Left renal pelvis (tissue), 4 donors: Measurements from ENCODE around the gene GNAS. TPM values are rescaled to one million over a fixed set of nuclear protein-coding genes. Genes with fewer than 3 reads are reported as not detected.

Source experiments
- DNase-seq, 4 donors: peaks; one replicate each; pipeline ENCODE4 v3.0.0-alpha.2; 2013; ENCODE audit warnings: low read depth in 4 of 4, low spot score in 3 of 4
- polyA plus RNA-seq, 4 donors: library from polyadenylated mRNA; unstranded; fragments of 120-200 nt; gene quantifications; one replicate each; pipeline ENCODE4 v1.2.1, GENCODE V29; 2013; ENCODE audit not compliant: insufficient read length in 4 of 4

GNAS gene
- polyA plus RNA-seq, 4 donors, result 1,915 to 2,381 (median 2,089) TPM

DNA sequence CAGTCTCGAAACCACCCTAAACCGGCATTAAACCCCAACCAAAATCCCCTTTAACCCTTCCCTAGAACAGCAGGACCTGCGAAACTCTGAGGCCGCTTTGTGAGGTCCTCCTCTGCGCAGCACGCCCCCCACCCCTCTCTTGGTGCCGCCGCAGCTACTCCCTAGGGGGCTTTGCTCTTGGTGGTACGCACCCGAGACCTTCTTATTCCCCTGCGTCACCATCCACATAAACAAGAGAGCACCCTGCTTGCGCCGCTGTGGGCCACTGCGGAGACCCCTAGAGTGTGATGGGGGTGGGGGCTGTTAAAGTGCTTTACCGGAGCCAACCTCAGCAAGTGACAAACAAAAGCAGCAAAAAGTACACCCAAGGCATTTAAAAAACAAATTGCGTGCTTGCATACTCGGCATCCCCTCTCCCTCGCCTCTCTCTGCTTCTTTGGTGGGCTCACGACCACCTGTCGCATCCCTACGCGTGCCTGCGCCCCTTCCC, 502 bp upstream of the GNAS start:
- DNase-seq, result no peak

DNA sequence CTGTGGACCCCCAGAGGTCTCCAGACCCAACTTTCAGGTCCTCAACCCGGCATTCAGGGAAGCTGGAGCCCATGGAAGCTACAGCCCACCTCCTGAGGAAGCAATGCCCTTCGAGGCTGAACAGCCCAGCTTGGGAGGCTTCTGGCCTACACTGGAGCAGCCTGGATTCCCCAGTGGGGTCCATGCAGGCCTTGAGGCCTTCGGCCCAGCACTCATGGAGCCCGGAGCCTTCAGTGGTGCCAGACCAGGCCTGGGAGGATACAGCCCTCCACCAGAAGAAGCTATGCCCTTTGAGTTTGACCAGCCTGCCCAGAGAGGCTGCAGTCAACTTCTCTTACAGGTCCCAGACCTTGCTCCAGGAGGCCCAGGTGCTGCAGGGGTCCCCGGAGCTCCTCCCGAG, 950 bp downstream of the GNAS start:
- DNase-seq, result no peak

DNA sequence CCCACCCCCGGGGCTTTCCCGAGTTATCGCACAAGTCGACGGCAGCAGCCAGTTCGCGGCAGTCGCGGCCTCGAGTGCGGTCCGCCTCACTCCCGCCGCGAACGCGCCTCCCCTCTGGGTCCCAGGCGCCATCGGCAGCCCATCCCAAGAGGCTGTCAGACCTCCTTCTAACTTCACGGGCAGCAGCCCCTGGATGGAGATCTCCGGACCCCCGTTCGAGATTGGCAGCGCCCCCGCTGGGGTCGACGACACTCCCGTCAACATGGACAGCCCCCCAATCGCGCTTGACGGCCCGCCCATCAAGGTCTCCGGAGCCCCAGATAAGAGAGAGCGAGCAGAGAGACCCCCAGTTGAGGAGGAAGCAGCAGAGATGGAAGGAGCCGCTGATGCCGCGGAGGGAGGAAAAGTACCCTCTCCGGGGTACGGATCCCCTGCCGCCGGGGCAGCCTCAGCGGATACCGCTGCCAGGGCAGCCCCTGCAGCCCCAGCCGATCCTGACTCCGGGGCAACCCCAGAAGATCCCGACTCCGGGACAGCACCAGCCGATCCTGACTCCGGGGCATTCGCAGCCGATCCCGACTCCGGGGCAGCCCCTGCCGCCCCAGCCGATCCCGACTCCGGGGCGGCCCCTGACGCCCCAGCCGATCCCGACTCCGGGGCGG, 1.6 kb downstream of the GNAS start:
- DNase-seq, result no peak

DNA sequence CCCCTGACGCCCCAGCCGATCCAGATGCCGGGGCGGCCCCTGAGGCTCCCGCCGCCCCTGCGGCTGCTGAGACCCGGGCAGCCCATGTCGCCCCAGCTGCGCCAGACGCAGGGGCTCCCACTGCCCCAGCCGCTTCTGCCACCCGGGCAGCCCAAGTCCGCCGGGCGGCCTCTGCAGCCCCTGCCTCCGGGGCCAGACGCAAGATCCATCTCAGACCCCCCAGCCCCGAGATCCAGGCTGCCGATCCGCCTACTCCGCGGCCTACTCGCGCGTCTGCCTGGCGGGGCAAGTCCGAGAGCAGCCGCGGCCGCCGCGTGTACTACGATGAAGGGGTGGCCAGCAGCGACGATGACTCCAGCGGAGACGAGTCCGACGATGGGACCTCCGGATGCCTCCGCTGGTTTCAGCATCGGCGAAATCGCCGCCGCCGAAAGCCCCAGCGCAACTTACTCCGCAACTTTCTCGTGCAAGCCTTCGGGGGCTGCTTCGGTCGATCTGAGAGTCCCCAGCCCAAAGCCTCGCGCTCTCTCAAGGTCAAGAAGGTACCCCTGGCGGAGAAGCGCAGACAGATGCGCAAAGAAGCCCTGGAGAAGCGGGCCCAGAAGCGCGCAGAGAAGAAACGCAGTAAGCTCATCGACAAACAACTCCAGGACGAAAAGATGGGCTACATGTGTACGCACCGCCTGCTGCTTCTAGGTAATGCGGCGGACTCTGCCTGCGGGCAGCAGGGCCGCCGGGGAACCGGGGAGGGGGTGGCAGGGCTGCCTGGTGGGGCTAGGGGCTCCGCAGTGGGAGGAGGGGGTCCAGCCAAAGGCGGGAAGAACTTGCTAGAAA, 2.3 kb downstream of the GNAS start:
- DNase-seq, result no peak

DNA sequence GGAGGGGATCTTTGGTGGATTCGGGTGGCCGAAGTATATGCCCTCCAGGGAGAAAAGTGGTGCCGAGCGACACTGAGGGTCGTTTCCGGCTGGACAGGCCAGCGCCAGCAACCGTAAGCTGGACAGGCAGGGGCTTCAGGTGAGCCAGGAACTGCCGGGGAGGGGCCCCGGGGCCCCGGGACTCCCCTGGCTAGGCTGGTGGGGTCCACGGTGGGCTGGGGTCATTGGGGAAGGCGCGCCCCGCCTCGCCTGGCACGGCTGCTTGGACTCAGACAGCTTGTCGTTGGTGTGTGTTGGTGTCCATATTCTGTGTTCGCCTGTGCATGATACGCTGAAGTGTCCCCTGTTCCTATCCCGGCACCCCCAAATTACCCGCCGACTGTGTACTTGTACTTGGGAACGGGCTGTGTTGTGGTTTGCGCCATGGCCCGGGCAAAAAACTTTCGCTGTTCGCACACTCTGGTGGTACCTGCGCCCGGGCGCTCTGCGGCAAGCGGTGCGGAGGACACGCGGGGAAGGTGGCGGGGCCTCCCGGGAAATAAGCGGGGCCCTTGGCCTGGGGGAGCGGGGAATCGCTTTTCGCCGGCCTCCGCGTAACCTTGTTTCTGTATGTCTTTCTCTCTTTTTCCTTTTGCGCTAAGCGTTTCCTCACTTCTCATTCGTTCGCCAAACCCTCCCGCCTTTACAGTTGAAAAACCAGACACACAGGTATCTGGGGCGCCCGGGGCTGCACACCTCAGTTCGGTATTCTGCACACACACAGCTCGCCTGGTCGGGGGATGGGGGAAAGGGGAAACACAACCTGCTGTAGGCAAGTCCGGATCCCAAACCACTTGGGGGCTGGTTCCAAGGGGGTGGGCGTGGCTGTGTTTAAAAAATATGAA, 3.2 kb downstream of the GNAS start:
- DNase-seq, result no peak

DNA sequence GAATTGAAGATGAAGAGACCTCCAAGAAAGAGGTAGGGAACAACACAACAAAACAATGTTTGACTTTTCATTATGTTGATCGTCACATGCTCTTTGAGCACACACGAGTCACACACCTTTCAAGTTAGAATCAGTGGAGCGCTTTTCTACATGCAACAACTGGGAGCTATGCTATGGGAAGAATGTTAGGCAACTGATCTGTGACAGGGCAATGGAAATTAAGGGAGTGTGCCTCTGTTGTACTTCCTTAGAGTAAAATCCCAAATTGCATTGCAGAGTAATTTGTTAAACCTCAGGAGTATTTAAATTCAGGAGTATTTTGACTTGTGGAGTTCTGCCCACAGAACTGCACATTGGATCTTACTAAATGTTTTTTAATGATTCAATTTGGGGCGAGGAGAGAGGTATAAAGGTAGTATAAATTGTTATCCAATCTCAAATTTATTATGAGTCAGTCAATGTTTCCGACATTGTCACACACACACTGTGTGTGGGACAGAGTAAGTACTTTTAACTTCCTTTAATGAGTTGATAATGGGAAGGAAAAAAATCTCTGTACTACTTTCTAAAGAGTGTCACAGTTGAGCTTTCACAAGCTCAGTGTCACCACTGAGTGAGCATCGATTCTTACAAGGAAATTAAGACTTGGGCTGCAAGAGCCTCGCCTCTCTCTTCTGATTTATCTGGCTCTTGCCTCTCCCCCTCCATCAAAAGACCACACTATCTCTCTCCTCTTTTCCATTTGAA, 10.7 kb downstream of the GNAS start:
- DNase-seq, result no peak

DNA sequence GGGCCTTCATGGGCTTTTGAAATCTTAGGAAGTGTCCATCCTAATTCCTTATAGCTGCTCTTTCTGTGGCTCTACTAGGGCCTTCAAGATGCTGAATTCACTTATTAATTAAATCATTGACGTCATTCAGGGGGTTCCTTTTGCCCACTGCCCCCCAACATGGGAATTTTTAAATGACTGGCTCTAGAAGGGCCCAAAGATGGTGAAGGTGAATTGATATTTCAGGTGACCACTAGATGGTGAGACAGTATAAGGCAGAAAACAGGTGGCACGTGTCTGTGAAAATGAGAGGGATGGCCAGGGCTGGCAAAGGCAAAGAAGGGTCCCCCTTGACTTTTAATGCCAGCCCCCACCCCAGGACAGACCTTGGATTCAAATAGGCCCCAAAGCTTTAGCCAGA, 11.8 kb downstream of the GNAS start:
- no peak for DNase-seq

DNA sequence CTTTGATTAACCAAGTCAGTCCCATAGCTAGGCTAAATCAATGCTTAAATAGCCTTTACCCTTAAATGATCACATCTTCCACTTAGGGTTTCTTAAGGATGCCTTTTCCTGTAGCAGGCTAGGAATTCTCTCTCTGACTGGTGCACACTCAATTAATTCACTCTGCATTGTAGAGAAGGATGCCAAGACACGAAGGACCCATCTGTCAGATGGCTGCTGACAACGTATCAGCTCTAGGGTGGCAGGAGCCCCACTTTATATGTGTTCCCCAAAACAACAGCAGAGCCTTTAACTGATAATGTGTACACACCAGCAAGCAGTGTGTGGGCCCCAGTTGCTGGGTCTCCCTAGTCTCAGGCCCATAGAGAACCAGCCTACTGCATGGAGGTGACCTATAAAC, 13.3 kb downstream of the GNAS start:
- no peak for DNase-seq

DNA sequence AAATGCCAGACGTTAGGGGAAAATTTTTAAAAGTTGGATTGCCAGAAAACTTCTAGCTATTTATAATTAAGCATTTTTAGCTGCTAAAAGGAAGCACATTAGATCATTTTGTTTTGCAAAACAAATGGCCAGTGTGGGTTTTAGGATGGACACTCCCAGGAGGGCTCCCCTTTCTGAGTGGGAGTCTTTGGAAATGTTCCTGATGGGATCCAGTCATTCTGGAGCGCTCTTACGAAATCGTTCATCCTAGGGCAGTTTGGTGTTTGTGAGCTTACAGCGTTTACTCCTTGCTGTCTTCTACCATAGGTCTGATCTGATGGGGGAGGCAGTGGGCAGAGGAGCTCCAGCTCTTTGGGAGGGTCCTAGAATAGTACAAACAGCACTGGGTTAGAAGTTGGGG, 14.7 kb downstream of the GNAS start:
- no peak for DNase-seq

DNA sequence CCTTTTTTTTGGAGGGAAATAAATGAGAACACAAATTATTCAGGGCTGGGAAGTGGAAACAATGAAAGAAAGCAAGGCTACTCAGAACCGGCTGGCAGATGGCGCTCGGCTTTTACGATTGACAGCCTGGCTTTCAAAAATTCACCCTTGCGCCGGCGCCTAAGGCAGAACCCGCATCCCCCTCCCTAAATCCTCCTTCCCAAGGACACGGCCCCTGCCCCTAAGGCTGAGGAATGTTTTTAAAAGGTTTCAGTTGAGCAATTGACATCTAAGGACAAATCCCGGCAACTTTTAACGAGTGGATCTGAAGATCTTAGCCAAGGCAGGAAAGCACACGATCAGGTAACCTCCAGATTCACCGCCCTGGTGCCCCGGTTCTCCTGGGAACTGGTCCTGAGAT, 16.3 kb downstream of the GNAS start:
- DNase-seq, result peak in 1 of 4 donors; percentile 53

DNA sequence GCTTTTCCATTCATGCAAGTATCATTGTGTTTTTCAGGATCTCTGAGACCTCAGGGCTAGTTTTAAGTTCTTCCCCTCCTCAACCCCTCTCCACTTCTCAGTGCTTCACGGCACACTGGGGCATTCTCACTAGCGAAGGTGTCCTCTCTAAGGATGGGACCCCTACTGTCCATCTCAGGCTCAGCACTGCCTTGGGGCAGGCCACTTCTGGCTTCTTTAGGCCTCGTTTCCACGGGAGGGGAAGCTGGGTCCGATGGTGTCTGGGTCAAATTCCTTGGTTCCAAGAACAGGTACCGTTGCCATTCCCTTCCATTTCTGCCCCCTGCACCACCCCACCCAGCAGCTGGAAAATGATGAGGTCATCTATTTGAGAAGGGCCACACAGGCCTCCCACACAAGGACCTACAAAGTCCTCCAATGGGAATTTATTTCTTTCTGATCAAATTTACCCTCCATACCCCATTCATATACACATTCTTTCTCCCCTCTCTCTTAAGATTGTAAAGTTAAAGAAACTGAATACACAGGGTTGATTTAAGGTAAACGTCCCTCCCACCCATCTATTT, 17.2 kb downstream of the GNAS start:
- DNase-seq, result no peak

DNA sequence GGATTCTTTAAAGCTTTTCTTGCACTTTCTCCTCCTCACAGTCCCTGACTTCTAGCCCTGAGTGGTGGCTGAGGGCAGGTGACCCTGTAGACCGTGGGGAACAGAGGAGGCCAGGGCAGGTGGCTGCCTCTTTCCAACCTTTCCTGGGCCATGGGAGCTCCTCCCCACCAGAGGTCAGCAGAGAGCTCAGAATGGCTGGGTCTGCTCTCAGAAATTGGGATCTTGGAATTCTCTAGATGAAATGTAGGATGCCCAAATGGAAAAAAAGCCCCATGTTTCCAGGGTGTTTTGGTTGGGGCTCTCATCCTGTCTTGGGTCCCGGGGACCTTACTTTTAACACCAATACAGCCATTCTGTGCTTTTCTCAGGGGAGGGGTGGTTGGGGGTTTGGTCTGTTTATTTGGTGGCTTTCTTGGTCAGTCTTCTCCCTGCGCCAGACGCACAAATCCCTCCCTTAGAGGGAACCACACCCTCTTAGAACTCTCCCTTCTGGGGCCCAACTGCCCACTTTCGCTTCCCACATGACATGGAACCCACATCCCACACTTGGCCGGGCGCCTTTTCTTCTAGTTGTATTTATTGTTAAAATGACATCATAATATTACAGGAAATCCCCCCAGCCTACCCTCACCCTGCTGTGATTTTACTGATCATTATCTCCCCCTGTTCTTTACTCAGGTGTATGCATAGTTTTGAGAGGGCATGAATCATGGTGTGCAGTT, 17.9 kb downstream of the GNAS start:
- peak in 1 of 4 donors; percentile 52 for DNase-seq

DNA sequence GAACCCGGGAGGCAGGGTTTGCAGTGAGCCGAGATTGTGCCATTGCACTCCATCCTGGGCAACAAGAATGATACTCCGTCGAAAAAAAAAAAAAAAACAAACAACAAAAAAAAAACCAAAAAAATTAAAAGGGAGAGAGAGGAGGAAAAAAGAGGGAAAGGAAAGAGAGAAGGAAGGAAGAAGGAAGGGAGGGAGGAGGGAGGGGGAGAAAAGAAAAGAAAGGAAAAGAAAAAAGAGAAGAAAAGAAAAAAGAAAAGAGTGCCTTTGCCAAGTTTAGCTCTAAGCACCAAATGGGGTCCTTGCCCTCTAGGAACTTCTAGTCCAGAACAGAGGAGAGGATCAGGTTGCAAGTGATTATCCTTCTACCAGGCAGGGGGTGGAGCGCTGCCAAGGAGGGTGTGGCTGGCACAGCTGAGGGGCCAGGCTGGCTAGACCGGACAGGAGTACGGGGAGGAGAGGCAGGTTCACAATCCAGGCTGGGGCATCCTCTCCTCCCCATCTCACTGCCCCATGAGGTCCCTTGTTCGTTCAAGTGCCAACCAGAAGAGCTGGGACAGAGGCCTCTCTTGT, 19.1 kb downstream of the GNAS start:
- DNase-seq, result no peak

DNA sequence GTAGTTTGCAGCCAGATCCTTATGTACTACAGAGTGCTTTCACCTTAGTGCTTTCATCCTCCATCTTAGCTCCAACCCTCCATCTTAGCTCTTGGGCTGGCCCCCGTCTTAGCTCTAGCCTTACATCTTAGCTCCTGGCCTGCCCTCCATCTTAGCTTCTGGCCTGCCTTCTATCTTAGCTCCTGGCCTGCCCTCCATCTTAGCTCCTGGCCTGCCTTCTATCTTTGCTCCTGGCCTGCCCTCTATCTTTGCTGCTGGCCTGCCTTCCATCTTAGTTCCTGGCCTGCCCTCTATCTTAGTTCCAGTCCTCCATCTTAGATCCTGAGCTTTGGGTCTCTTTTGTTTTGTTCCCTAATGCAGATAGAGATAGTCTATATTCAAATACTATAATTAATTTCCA, 22.0 kb downstream of the GNAS start:
- no peak for DNase-seq

DNA sequence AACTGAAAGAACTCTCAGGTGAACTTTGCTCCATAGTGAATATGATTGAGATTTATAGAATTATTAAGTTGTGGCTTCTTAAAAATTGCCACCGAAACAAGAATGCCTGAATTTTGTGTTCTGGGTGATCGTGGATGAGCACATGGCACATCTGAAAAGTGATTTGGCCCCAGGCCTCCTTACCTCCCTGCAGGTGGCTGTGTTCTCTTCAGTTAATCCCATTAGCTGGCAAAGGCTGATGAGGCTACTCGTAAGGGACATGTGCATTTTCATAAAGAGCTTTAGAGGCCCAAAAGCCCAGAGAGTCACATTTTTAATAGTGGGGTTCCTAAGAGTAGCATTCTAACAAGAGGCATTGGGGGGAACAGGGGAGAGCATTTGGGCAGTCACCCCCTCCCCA, 22.6 kb downstream of the GNAS start:
- no peak for DNase-seq

DNA sequence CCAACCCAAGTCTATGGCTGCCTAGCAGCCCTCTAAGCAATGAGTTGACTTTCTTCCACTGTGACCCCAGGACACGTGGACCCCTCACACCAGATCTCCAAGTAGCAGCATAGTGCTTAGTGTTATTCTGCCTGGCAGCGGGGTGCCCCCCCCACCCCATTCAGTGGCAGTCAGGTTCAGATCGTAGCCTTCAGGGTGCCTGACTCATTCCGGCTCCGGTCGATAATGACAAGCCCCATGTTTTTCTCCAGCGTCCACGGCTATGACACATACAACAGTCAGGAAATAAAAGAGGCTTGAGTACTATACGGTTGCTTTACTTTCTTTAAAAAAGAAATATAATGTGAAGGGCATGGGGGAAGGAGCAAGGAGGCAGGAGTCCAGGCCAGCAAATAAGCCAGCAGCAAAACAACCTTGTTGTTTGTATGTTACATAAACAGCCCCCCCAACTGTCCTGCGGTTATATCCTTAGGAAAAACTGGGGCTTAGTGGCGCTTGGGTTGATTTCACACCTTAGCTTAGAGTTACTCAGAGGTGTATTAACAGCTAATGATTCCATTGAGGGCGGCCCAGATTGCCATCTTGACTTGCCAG, 23.1 kb downstream of the GNAS start:
- DNase-seq, result no peak

DNA sequence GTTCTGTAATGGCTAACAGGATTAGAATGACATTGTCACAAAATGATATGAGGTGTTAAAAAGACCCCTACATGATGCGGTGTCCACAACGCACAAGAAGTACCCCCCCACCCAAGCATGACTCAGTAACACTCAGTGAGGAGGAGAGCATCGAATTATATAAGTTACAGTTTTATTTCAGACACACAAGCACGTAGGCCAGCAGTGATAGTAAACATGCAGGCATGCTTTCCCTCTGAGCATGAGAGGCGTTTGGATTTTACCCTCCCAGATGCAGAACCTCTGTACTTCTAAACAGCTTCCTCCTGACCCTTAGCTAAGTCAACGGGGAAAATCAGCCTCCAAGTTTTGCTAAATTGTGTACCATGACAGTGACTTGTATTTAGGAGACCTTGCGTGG, 23.9 kb downstream of the GNAS start:
- DNase-seq, result no peak

DNA sequence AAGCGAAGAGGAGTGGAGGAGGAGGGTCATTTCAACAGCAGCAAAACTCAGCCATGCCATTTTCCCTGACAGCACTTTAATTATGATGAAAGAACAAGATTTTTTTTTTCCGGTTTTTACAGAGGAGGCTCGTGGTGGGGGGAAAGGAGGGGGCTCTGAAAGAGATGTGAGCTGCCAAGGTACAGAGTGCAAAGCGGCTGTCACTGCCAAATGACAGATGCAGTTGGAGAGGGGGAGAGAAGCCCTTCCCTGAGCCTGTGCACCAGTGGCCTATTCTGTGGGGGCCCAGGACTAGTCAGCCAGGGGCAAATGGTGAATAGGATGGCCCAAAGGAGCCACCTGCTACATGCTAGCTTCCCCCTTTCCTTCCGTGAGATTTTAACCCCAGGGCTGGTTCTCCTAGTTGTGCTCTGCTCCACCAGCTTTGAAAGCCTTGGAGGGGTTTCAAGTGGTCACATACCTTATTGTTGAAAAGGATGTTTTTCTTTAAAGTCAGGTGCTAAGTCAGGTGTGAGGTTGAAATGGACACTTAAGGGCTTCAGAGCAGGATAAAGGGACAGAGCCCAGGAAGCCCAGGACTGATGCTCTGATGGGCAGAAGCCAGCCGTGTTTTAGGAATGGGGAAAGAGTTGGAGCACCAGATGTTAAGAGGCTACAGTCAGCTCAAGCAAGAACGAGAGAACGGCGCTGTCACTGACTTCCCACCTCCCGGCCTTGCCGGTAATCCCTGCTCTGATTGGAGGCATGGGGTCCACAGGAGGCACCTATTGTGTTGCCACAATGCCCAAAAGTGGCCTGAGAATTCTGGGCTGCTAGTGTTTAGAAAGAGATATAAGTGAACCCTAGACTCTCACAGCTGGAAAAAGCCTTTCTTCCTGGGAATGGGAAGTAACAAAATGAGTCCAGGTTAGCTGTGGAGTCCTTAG, 24.8 kb downstream of the GNAS start:
- DNase-seq, result no peak
